Activated CD4-positive, alpha-beta T cell treated with anti-CD3 and anti-CD28 coated beads, Interleukin-2, amount 10 ng/mL, durations not matched to agents 7 days and 5 days (primary cell): ENCODE measurements around the gene CEP350. TPM values are rescaled to one million over a fixed set of nuclear protein-coding genes. Genes with fewer than 3 reads are reported as not detected.

Experiments used
- CTCF ChIA-PET: fragments of 350-600 bp; sonication (Branson Sonifier 250); formaldehyde crosslinking; loops from one replicate; lab custom pipeline; 2021; ENCODE audit warnings: antibody characterized with exemption; lab: Charles Lee
- POLR2A ChIA-PET: fragments of 350-600 bp; sonication (Branson Sonifier 250); formaldehyde crosslinking; loops from one replicate; lab custom pipeline; 2021; ENCODE audit warnings: antibody characterized with exemption; lab: Charles Lee
- DNase-seq: peaks from one replicate; pipeline ENCODE4 v3.0.0-alpha.2; 2020
- H3K27ac Mint-ChIP-seq: one replicate; pipeline ENCODE4 v1.8.0; 2021; ENCODE audit warnings: mild to moderate bottlenecking, moderate library complexity, mixed read lengths
- H3K27me3 Mint-ChIP-seq: one replicate; pipeline ENCODE4 v1.8.0; 2021; ENCODE audit warnings: mixed read lengths
- H3K36me3 Mint-ChIP-seq: one replicate; pipeline ENCODE4 v1.8.0; 2021; ENCODE audit warnings: low read depth, mixed read lengths
- H3K4me1 Mint-ChIP-seq: one replicate; pipeline ENCODE4 v1.8.0; 2021; ENCODE audit warnings: mixed read lengths
- H3K4me3 Mint-ChIP-seq: one replicate; pipeline ENCODE4 v1.8.0; 2021; ENCODE audit warnings: mild to moderate bottlenecking, moderate library complexity, mixed read lengths
- H3K9me3 Mint-ChIP-seq: one replicate; pipeline ENCODE4 v1.8.0; 2021; ENCODE audit warnings: mixed read lengths
- total RNA-seq, 2 experiments: library from RNA; stranded (reverse); gene quantifications; one replicate each; pipeline ENCODE4 v1.2.3, GENCODE V29; 2021

Gene CEP350
- total RNA-seq, 2 experiments from 2014 or later, result 65.7 to 70.1 TPM

- DNase-seq, result no peak
- ChIA-PET CTCF (interaction anchor here (2.1 kb wide), 1 partner anchor 18 kb away, joined by 6 read pairs; the partner anchor contains the start of gene CEP350), POLR2A (no interaction called here)
- Mint-ChIP-seq H3K9me3 (peaks cover 2% of the 10 kb centered on the region), H3K4me1 (peaks cover 19% of the 10 kb centered on the region), H3K36me3 (peaks cover 33% of the 10 kb centered on the region), H3K27me3 (no peaks in the 10 kb centered on the region), H3K4me3 (no peak overlapping the region), H3K27ac (no peak overlapping the region)
Measured at GRCh38 chr1:179971563-179972496, 17.2 kb downstream of the CEP350 start.

- no peak for DNase-seq
- ChIA-PET POLR2A (no interaction called here), CTCF (interaction anchor here (0.8 to 2.1 kb wide), 3 partner anchors 9 to 31 kb away, joined by 3 to 6 read pairs (median 4); partner anchors contain the start of gene CEP350)
- no peaks in the 10 kb centered on the region for H3K27me3 Mint-ChIP-seq
- H3K4me3 Mint-ChIP-seq, result no peak overlapping the region
- no peaks in the 10 kb centered on the region for H3K9me3 Mint-ChIP-seq
- H3K36me3 Mint-ChIP-seq, result peaks cover 29% of the 10 kb centered on the region
- H3K4me1 Mint-ChIP-seq, result peaks cover 22% of the 10 kb centered on the region
- H3K27ac Mint-ChIP-seq, result no peak overlapping the region
Measured at GRCh38 chr1:179973198-179974110, 18.8 kb downstream of the CEP350 start.

- Mint-ChIP-seq H3K4me3 (no peak overlapping the region), H3K36me3 (peaks cover 22% of the 10 kb centered on the region), H3K9me3 (peaks cover 5% of the 10 kb centered on the region), H3K4me1 (peaks cover 11% of the 10 kb centered on the region), H3K27me3 (no peaks in the 10 kb centered on the region), H3K27ac (no peak overlapping the region)
- POLR2A ChIA-PET, result no interaction called here
- CTCF ChIA-PET, result interaction anchor here (0.9 kb wide), 1 partner anchor 36 kb away, joined by 4 read pairs; no protein-coding TSS in a partner anchor
- DNase-seq, result no peak
Measured at GRCh38 chr1:179976970-179977651, 22.5 kb downstream of the CEP350 start.

- Mint-ChIP-seq H3K9me3 (peaks cover 5% of the 10 kb centered on the region), H3K4me3 (no peak overlapping the region), H3K4me1 (peaks cover 10% of the 10 kb centered on the region), H3K36me3 (peaks cover 17% of the 10 kb centered on the region), H3K27ac (no peak overlapping the region), H3K27me3 (no peaks in the 10 kb centered on the region)
- CTCF ChIA-PET, result no interaction called here
- POLR2A ChIA-PET, result no interaction called here
- DNase-seq, result no peak
Measured at GRCh38 chr1:179978199-179979079, 23.8 kb downstream of the CEP350 start.

- CTCF ChIA-PET, result no interaction called here
- POLR2A ChIA-PET, result no interaction called here
- peaks cover under 1% of the 10 kb centered on the region for H3K9me3 Mint-ChIP-seq
- H3K36me3 Mint-ChIP-seq, result peaks cover 26% of the 10 kb centered on the region
- no peak overlapping the region for H3K27ac Mint-ChIP-seq
- no peak overlapping the region for H3K4me3 Mint-ChIP-seq
- no peaks in the 10 kb centered on the region for H3K27me3 Mint-ChIP-seq
- DNase-seq, result no peak
- peaks cover 7% of the 10 kb centered on the region for H3K4me1 Mint-ChIP-seq
Measured at GRCh38 chr1:179984101-179984500, 29.5 kb downstream of the CEP350 start.

- no peak for DNase-seq
- no peaks in the 10 kb centered on the region for H3K27me3 Mint-ChIP-seq
- no peaks in the 10 kb centered on the region for H3K9me3 Mint-ChIP-seq
- no peak overlapping the region for H3K27ac Mint-ChIP-seq
- ChIA-PET POLR2A (no interaction called here), CTCF (no interaction called here)
- H3K4me1 Mint-ChIP-seq, result peaks cover 5% of the 10 kb centered on the region
- peaks cover 20% of the 10 kb centered on the region for H3K36me3 Mint-ChIP-seq
- H3K4me3 Mint-ChIP-seq, result no peak overlapping the region
Measured at GRCh38 chr1:179984942-179985341, 30.3 kb downstream of the CEP350 start.

- CTCF ChIA-PET, result no interaction called here
- POLR2A ChIA-PET, result no interaction called here
- peaks cover 36% of the 10 kb centered on the region for H3K36me3 Mint-ChIP-seq
- DNase-seq, result no peak
- no peak overlapping the region for H3K27ac Mint-ChIP-seq
- H3K4me3 Mint-ChIP-seq, result no peak overlapping the region
- peaks cover 2% of the 10 kb centered on the region for H3K4me1 Mint-ChIP-seq
- H3K9me3 Mint-ChIP-seq, result no peaks in the 10 kb centered on the region
- no peaks in the 10 kb centered on the region for H3K27me3 Mint-ChIP-seq
Measured at GRCh38 chr1:179990847-179991246, 36.2 kb downstream of the CEP350 start.

GRCh38 chr1:179995576-179995975 lies 41.0 kb downstream of the CEP350 start:
- no peak overlapping the region for H3K4me3 Mint-ChIP-seq
- DNase-seq, result no peak
- H3K9me3 Mint-ChIP-seq, result no peaks in the 10 kb centered on the region
- no peak overlapping the region for H3K27ac Mint-ChIP-seq
- no peaks in the 10 kb centered on the region for H3K27me3 Mint-ChIP-seq
- POLR2A ChIA-PET, result no interaction called here
- peaks cover 2% of the 10 kb centered on the region for H3K4me1 Mint-ChIP-seq
- peaks cover 51% of the 10 kb centered on the region for H3K36me3 Mint-ChIP-seq
- CTCF ChIA-PET, result no interaction called here

GRCh38 chr1:179996099-179996498 lies 41.5 kb downstream of the CEP350 start:
- no peaks in the 10 kb centered on the region for H3K9me3 Mint-ChIP-seq
- no peaks in the 10 kb centered on the region for H3K27me3 Mint-ChIP-seq
- peaks cover 2% of the 10 kb centered on the region for H3K4me1 Mint-ChIP-seq
- ChIA-PET CTCF (no interaction called here), POLR2A (no interaction called here)
- no peak for DNase-seq
- H3K27ac Mint-ChIP-seq, result no peak overlapping the region
- peaks cover 48% of the 10 kb centered on the region for H3K36me3 Mint-ChIP-seq
- H3K4me3 Mint-ChIP-seq, result no peak overlapping the region

GRCh38 chr1:180000575-180000974 lies 46.0 kb downstream of the CEP350 start:
- H3K27me3 Mint-ChIP-seq, result no peaks in the 10 kb centered on the region
- H3K4me1 Mint-ChIP-seq, result peaks cover 2% of the 10 kb centered on the region
- CTCF ChIA-PET, result no interaction called here
- POLR2A ChIA-PET, result no interaction called here
- H3K27ac Mint-ChIP-seq, result no peak overlapping the region
- H3K9me3 Mint-ChIP-seq, result no peaks in the 10 kb centered on the region
- peaks cover 35% of the 10 kb centered on the region for H3K36me3 Mint-ChIP-seq
- DNase-seq, result no peak
- no peak overlapping the region for H3K4me3 Mint-ChIP-seq

- DNase-seq, result no peak
- peaks cover 7% of the 10 kb centered on the region for H3K9me3 Mint-ChIP-seq
- peaks cover 37% of the 10 kb centered on the region for H3K36me3 Mint-ChIP-seq
- no peak overlapping the region for H3K4me3 Mint-ChIP-seq
- H3K27me3 Mint-ChIP-seq, result no peaks in the 10 kb centered on the region
- H3K4me1 Mint-ChIP-seq, result no peaks in the 10 kb centered on the region
- no peak overlapping the region for H3K27ac Mint-ChIP-seq
- POLR2A ChIA-PET, result no interaction called here
- CTCF ChIA-PET, result interaction anchor here (1.0 kb wide), 1 partner anchor 8 kb away, joined by 3 read pairs; no protein-coding TSS in a partner anchor
Measured at GRCh38 chr1:180002437-180002836, 47.8 kb downstream of the CEP350 start.
